Erythroblast (primary cell): ENCODE data around the gene TNFSF9.
"Not testable (repeated sequence)": the region's sequence is repeated elsewhere in the genome, so short reads cannot be mapped to it uniquely, and the experiment has no call there.

ENCODE experiments used
- DNase-seq, 2 experiments: peaks; one replicate each; lab custom pipeline; 2025; lab: John Stamatoyannopoulos, UW
- GATA1 ChIP-seq: IDR thresholded peaks from 2 replicates; pipeline ENCODE4 v1.6.1; 2011; ENCODE audit warnings: low read depth, mild to moderate bottlenecking, control low read depth, low read length, moderate library complexity
- POLR2A ChIP-seq: IDR thresholded peaks from 2 replicates; pipeline ENCODE4 v1.6.1; 2011; ENCODE audit warnings: mild to moderate bottlenecking, low read length

Gene TNFSF9

GRCh38 chr19:6532244-6532999 is 1.6 kb downstream of the TNFSF9 start:
- no peak for TF ChIP-seq GATA1
- no peak for TF ChIP-seq POLR2A
- no peak for DNase-seq

- no peak for TF ChIP-seq POLR2A
- no peak for TF ChIP-seq GATA1
- DNase-seq = no peak
These were observed 2.1 kb downstream of the TNFSF9 start for GRCh38 chr19:6533000-6533328.

- no peak for DNase-seq
- TF ChIP-seq POLR2A = no peak
- TF ChIP-seq GATA1 = no peak
These were observed 3.1 kb downstream of the TNFSF9 start for GRCh38 chr19:6533746-6534418.

GRCh38 chr19:6534451-6535093 is 3.7 kb downstream of the TNFSF9 start:
- TF ChIP-seq POLR2A = no peak
- no peak for TF ChIP-seq GATA1

GRCh38 chr19:6535558-6536137 is 4.8 kb downstream of the TNFSF9 start:
- no peak for TF ChIP-seq GATA1
- no peak for TF ChIP-seq POLR2A
- no peak for DNase-seq

More at GRCh38 chr19:6534451-6535093, 3.7 kb downstream of the TNFSF9 start:
- DNase-seq = no peak

GRCh38 chr19:6539514-6539913 is 8.7 kb downstream of the TNFSF9 start:
- DNase-seq = no peak

GRCh38 chr19:6540918-6541689 is 10.3 kb downstream of the TNFSF9 start:
- no peak for DNase-seq

More at GRCh38 chr19:6539514-6539913, 8.7 kb downstream of the TNFSF9 start:
- no peak for TF ChIP-seq POLR2A
- no peak for TF ChIP-seq GATA1

GRCh38 chr19:6543866-6544347 is 13.1 kb downstream of the TNFSF9 start:
- TF ChIP-seq GATA1 (no peak), POLR2A (no peak)
- no peak for DNase-seq

More at GRCh38 chr19:6540918-6541689, 10.3 kb downstream of the TNFSF9 start:
- TF ChIP-seq POLR2A (peak; percentile 37), GATA1 (no peak)

GRCh38 chr19:6550679-6551078 is 19.9 kb downstream of the TNFSF9 start:
- not testable (repeated sequence) for DNase-seq

- TF ChIP-seq POLR2A (no peak), GATA1 (no peak)
- no peak for DNase-seq
These were observed 20.3 kb downstream of the TNFSF9 start for GRCh38 chr19:6551091-6551490.

GRCh38 chr19:6551607-6552450 is 21.0 kb downstream of the TNFSF9 start:
- TF ChIP-seq GATA1 (no peak), POLR2A (no peak)
- DNase-seq = no peak

- no peak for DNase-seq
- TF ChIP-seq POLR2A (no peak), GATA1 (no peak)
These were observed 25.2 kb downstream of the TNFSF9 start for GRCh38 chr19:6556043-6556449.
